Spleen (tissue), 10 donors: Measurements from ENCODE around the gene ORMDL1. TPM values are rescaled to one million over a fixed set of nuclear protein-coding genes. Genes with fewer than 3 reads are reported as not detected.

ENCODE experiments used
- polyA plus RNA-seq, 3 donors: library from polyadenylated mRNA; stranded (reverse); fragments of 200-250 nt; gene quantifications; one replicate each; pipeline ENCODE4 v1.2.1, GENCODE V29; 2013
- total RNA-seq, 7 donors: library from RNA; depleted of rRNA in 3 of 7; stranded (reverse); fragments of >200 nt in 3 of 7; fragmentation: NEBNext Ultra II Directional in 4 of 7; extraction: Animal tissue kit (Norgen Biotek cat#: 25700) in 4 of 7; gene quantifications; one replicate each; pipeline versions ENCODE4 v1.1.0 to v1.2.1, GENCODE V29; 2016 to 2021
- donor health status: healthy with polysubstance abuse.
- donor health status: DM: no; HTN: no; CAD: no; lungs with moderate emphysema.
- donor health status: DM: no; HTN: no; CAD: no.
- donor health status: Bipolar disorder and iron deficiency.
- donor health status: healthy.
- donor health status: DM: no; HTN: no; CAD: no.
- donor health status: DM: yes; HTN: yes; CAD: no.

ORMDL1 gene
- total and polyA plus RNA-seq, 10 donors: 61.9 to 276 (median 139) TPM

Other genes with a start within 250 kb of the ORMDL1 start
- gene SLC40A1, start 203.6 kb downstream of the ORMDL1 start, total RNA-seq: 100 to 1,000 TPM; 315 to 843 (median 492) TPM
- gene SLC40A1, start 203.6 kb downstream of the ORMDL1 start, polyA plus RNA-seq: 100 to 1,000 TPM in 2 of 3 donors, 10 to 100 TPM in 1; 55.7 to 116 (median 102) TPM
- 10 to 100 TPM; 28.1 to 50.8 (median 33.9) TPM for gene ASNSD1, start 122.9 kb downstream of the ORMDL1 start, total RNA-seq
- 10 to 100 TPM; 30.1 to 33.4 (median 30.4) TPM for gene ASNSD1, start 122.9 kb downstream of the ORMDL1 start, polyA plus RNA-seq
- gene ANKAR, start 109.7 kb downstream of the ORMDL1 start, total RNA-seq: 10 to 100 TPM; 10.8 to 32.3 (median 16.2) TPM
- gene ANKAR, start 109.7 kb downstream of the ORMDL1 start, polyA plus RNA-seq: 1 to 10 TPM; 3.1 to 3.6 (median 3.5) TPM
- gene OSGEPL1, start 21.5 kb downstream of the ORMDL1 start, total RNA-seq: 10 to 100 TPM in 3 of 7 donors, 1 to 10 TPM in 4; 7.1 to 13.9 (median 9.4) TPM
- gene OSGEPL1, start 21.5 kb downstream of the ORMDL1 start, polyA plus RNA-seq: 1 to 10 TPM; 6.2 to 6.7 (median 6.6) TPM
- gene PMS1, start 111 bp upstream of the ORMDL1 start, total RNA-seq: 10 to 100 TPM; 15.3 to 39.3 (median 28.6) TPM
- gene PMS1, start 111 bp upstream of the ORMDL1 start, polyA plus RNA-seq: 10 to 100 TPM; 12.6 to 18.6 (median 16.0) TPM